ENCODE results near the gene OR13C3.

OR13C3 gene

DNA sequence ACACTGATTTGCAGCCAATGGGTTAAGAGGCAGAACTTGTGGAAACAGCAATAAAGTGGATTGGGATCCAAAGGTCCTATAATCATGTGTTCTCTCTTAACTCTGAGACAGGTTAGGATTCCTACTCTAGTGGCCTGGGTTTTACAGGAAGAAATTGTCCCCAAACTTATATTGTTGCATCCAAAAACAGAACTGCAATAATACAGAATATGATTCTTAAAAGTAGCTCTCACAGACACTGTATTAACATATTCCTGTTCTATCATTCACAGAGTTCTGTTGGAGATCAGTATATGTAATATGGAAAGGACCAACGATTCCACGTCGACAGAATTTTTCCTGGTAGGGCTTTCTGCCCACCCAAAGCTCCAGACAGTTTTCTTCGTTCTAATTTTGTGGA lies 32.2 kb upstream of the OR13C3 start, which contains the start of gene OR13C8:
OR13C8 (plus strand) TSS at position 301 of the 400 bp plus-strand sequence; CDS start at position 301, 0 bp downstream.
- TF ChIP-seq SIN3A (IDR thresholded peaks at IDR 0.05; ENCODE audit: borderline replicate concordance, insufficient read depth, low read length): no peak
- no peak for TF ChIP-seq POLR2AphosphoS5 (IDR thresholded peaks at IDR 0.05; ENCODE audit: low read depth, low read length)
- TF ChIP-seq FOXP2 (optimal IDR thresholded peaks at IDR 0.05; ENCODE audit: borderline replicate concordance, extremely low read depth, extremely low read length, insufficient read depth): no peak
- TF ChIP-seq TAF1 (IDR thresholded peaks at IDR 0.05; ENCODE audit: borderline replicate concordance, insufficient read depth, low read length): no peak
- TF ChIP-seq, protein P1, sequence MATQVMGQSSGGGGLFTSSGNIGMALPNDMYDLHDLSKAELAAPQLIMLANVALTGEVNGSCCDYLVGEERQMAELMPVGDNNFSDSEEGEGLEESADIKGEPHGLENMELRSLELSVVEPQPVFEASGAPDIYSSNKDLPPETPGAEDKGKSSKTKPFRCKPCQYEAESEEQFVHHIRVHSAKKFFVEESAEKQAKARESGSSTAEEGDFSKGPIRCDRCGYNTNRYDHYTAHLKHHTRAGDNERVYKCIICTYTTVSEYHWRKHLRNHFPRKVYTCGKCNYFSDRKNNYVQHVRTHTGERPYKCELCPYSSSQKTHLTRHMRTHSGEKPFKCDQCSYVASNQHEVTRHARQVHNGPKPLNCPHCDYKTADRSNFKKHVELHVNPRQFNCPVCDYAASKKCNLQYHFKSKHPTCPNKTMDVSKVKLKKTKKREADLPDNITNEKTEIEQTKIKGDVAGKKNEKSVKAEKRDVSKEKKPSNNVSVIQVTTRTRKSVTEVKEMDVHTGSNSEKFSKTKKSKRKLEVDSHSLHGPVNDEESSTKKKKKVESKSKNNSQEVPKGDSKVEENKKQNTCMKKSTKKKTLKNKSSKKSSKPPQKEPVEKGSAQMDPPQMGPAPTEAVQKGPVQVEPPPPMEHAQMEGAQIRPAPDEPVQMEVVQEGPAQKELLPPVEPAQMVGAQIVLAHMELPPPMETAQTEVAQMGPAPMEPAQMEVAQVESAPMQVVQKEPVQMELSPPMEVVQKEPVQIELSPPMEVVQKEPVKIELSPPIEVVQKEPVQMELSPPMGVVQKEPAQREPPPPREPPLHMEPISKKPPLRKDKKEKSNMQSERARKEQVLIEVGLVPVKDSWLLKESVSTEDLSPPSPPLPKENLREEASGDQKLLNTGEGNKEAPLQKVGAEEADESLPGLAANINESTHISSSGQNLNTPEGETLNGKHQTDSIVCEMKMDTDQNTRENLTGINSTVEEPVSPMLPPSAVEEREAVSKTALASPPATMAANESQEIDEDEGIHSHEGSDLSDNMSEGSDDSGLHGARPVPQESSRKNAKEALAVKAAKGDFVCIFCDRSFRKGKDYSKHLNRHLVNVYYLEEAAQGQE (IDR thresholded peaks at IDR 0.05; ENCODE audit: insufficient read depth in 1 of 2, low read depth in 2 of 2, low read length in 2 of 2): no peak

DNA sequence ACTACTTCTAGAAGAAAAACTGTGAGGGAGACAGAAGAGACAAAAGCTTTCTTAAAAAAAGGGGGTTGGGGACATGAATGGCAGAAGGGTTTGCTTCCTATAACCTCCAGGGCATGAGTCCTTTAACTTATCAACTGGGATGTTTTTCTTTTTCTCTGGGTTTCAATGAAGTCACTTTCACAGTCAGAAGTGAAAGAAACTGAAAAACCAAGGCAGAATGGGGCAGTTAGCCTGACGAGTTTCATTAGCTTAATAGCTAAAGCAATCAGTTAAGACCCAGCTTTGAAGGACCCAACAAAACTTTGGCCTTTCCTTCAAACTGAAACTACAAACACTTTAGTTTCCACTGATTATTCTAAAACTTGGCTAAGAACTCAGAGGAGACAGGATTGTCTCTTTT lies 27.7 kb upstream of the OR13C3 start:
- TF ChIP-seq FOXP2 (optimal IDR thresholded peaks at IDR 0.05; ENCODE audit: borderline replicate concordance, extremely low read depth, extremely low read length, insufficient read depth) (no peak), POLR2AphosphoS5 (IDR thresholded peaks at IDR 0.05; ENCODE audit: low read depth, low read length) (no peak), TAF1 (IDR thresholded peaks at IDR 0.05; ENCODE audit: borderline replicate concordance, insufficient read depth, low read length) (no peak), SIN3A (IDR thresholded peaks at IDR 0.05; ENCODE audit: borderline replicate concordance, insufficient read depth, low read length) (no peak)
- TF ChIP-seq, protein P1 (IDR thresholded peaks at IDR 0.05; ENCODE audit: insufficient read depth in 1 of 2, low read depth in 2 of 2, low read length in 2 of 2): no peak

DNA sequence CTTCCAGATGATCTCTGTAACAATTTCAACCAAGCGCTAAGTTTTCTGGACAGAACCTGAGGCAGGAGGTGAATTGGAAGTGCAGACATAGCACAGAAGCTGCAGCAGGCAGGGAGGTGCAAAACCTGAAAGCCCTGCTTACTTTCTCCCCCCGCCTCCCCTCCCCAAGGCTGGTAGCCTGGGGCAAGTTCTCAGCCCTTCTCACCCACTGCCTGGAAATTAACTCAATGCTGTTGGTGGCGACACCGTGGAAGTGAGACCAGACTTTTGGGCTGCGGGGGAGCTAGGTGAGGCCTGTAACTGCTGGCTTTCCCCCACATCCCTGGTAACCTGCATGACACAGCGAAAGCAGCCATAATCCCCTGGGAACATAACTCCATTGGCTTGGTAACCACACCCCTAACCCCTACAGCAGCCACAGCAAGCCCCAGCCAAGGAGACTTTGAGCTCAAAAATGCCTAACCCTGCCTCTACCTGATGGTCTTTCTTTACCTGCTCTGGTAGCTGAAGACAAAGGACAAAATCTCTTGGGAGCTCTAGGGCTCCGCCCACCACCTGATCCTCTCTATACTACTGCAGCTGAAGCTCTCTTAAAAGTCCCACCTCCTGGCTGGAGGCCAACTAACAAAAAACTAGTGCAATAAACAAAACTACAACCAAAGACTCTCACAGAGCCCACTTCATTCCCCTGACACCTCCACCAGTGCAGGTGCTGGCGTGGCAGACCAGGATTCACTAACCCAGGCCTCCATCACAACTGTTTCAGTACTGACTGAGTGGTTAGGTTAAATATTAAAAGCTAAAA lies 20.4 kb upstream of the OR13C3 start:
- TF ChIP-seq TAF1 (IDR thresholded peaks at IDR 0.05; ENCODE audit: borderline replicate concordance, insufficient read depth, low read length) (no peak), POLR2AphosphoS5 (IDR thresholded peaks at IDR 0.05; ENCODE audit: low read depth, low read length) (no peak), SIN3A (IDR thresholded peaks at IDR 0.05; ENCODE audit: borderline replicate concordance, insufficient read depth, low read length) (no peak), FOXP2 (optimal IDR thresholded peaks at IDR 0.05; ENCODE audit: borderline replicate concordance, extremely low read depth, extremely low read length, insufficient read depth) (no peak)
- TF ChIP-seq, protein P1 (IDR thresholded peaks at IDR 0.05; ENCODE audit: insufficient read depth in 1 of 2, low read depth in 2 of 2, low read length in 2 of 2): no peak

DNA sequence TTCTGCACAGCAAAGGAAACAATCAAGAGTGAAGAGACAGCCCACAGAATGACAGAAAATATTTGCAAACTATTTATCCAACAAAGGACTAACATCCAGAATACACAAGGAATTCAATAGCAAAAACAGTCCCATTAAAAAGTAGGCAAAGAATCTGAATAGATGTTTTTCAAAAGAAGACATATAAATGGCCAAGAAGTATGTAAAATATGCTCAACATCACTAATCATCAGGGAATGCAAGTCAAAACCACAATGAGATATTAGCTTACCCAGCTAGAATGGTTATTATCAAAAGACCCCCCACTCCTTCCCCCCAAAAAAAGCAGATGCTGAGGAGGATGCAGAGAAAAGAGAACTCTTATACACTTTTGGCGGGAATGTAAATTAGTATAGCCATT lies 18.9 kb upstream of the OR13C3 start:
- no peak for TF ChIP-seq SIN3A (IDR thresholded peaks at IDR 0.05; ENCODE audit: borderline replicate concordance, insufficient read depth, low read length)
- no peak for TF ChIP-seq FOXP2 (optimal IDR thresholded peaks at IDR 0.05; ENCODE audit: borderline replicate concordance, extremely low read depth, extremely low read length, insufficient read depth)
- TF ChIP-seq POLR2AphosphoS5 (IDR thresholded peaks at IDR 0.05; ENCODE audit: low read depth, low read length): no peak
- no peak for TF ChIP-seq TAF1 (IDR thresholded peaks at IDR 0.05; ENCODE audit: borderline replicate concordance, insufficient read depth, low read length)
- TF ChIP-seq, protein P1 (IDR thresholded peaks at IDR 0.05; ENCODE audit: insufficient read depth in 1 of 2, low read depth in 2 of 2, low read length in 2 of 2): no peak

Data from PFSK-1 (cell line).